Endothelial cell of umbilical vein (primary cell): Measurements from ENCODE around the gene ZNF324. TPM values are rescaled to one million over a fixed set of nuclear protein-coding genes. Genes with fewer than 3 reads are reported as not detected.
"Not testable (repeated sequence)": the region's sequence is repeated elsewhere in the genome, so short reads cannot be mapped to it uniquely, and the experiment has no call there.

Source experiments
- BruUV-seq: library from RNA; stranded (reverse); fragments of 400-500 nt; replicated peaks from 2 replicates; lab custom pipeline; 2021; lab: Mats Ljungman, UMichigan
- CTCF ChIA-PET: fragments of 300-600, 350-600 bp; sonication (Branson Sonifier 250); formaldehyde crosslinking; loops from one replicate; lab custom pipeline; 2021; ENCODE audit warnings: antibody characterized with exemption, inconsistent platforms; lab: Charles Lee
- POLR2A ChIA-PET: fragments of 300-600, 350-600 bp; sonication (Branson Sonifier 250); formaldehyde crosslinking; loops from one replicate; lab custom pipeline; 2021; ENCODE audit warnings: antibody characterized with exemption, inconsistent platforms; lab: Charles Lee
- DNase-seq: peaks from one replicate; pipeline ENCODE4 v3.0.0-alpha.2; 2011; ENCODE audit warnings: low read depth, low spot score
- FAIRE-seq: peaks from 2 replicates; lab custom pipeline; 2011; peaks lifted over from hg19 to GRCh38; lab: Jason Lieb, UNC
- H2AFZ ChIP-seq: 2 replicates; pipeline ENCODE4 v1.6.0; 2012; ENCODE audit warnings: low read depth, low read length, control low read depth, inconsistent platforms
- H3K27ac ChIP-seq: 2 replicates; pipeline ENCODE4 v1.5.1; 2011; ENCODE audit warnings: low read depth, mild to moderate bottlenecking, control low read depth, low read length, moderate library complexity; ENCODE audit not compliant: insufficient read depth
- H3K27me3 ChIP-seq, 2 experiments: 2 replicates each; pipeline versions ENCODE4 v1.6.0 to v1.6.1; 2011; ENCODE audit warnings: low read length in 2 of 2, mixed read lengths in 1 of 2; ENCODE audit not compliant: control insufficient read depth in 2 of 2, insufficient read depth in 2 of 2
- H3K36me3 ChIP-seq, 2 experiments: 2 replicates in 1 of 2; 3 replicates in 1 of 2; pipeline ENCODE4 v1.5.1; 2011; ENCODE audit warnings: low read length in 2 of 2, mild to moderate bottlenecking in 1 of 2, moderate library complexity in 1 of 2; ENCODE audit not compliant: control insufficient read depth in 2 of 2, insufficient read depth in 2 of 2; ENCODE audit errors: extremely low read depth in 1 of 2
- H3K4me1 ChIP-seq: 3 replicates; pipeline ENCODE4 v1.5.1; 2011; ENCODE audit warnings: mild to moderate bottlenecking, low read length; ENCODE audit not compliant: control insufficient read depth, insufficient read depth; ENCODE audit errors: extremely low read depth
- H3K4me2 ChIP-seq: 2 replicates; pipeline ENCODE4 v1.6.1; 2011; ENCODE audit warnings: low read length, control low read depth, mixed read lengths; ENCODE audit not compliant: insufficient read depth
- H3K4me3 ChIP-seq, 3 experiments: fragments of 200-600 bp in 1 of 3; sonication (generic), shearing (Covaris generic) in 1 of 3; replicated peaks in 1 of 3; 2 replicates each; pipeline ENCODE4 v1.5.1; 2011 to 2016; ENCODE audit warnings: control low read depth in 3 of 3, low read length in 3 of 3, mild to moderate bottlenecking in 2 of 3, inconsistent platforms in 1 of 3, low read depth in 1 of 3, moderate library complexity in 1 of 3; ENCODE audit not compliant: insufficient read depth in 1 of 3
- H3K79me2 ChIP-seq: 2 replicates; pipeline ENCODE4 v1.6.0; 2012; ENCODE audit warnings: low read length, inconsistent platforms; ENCODE audit not compliant: control insufficient read depth, insufficient read depth
- H3K9ac ChIP-seq: replicated peaks from 2 replicates; pipeline ENCODE3; 2011; ENCODE audit warnings: low read length, control low read depth; ENCODE audit not compliant: insufficient read depth; ENCODE audit errors: extremely low read depth
- H3K9me1 ChIP-seq: replicated peaks from 3 replicates; pipeline ENCODE4 v1.6.0; 2011; ENCODE audit warnings: mild to moderate bottlenecking, low read length; ENCODE audit not compliant: control insufficient read depth, insufficient read depth; ENCODE audit errors: extremely low read depth
- H3K9me3 ChIP-seq: replicated peaks from 2 replicates; pipeline ENCODE4 v1.5.1; 2012; ENCODE audit warnings: low read length, inconsistent platforms; ENCODE audit not compliant: control insufficient read depth, insufficient read depth
- H4K20me1 ChIP-seq: replicated peaks from 2 replicates; pipeline ENCODE3; 2011; ENCODE audit warnings: mild to moderate bottlenecking, low read length; ENCODE audit not compliant: control insufficient read depth, insufficient read depth; ENCODE audit errors: extremely low read depth
- CTCF ChIP-seq, 2 donors: IDR thresholded peaks; 1 replicate in 1 of 2; 2 replicates in 1 of 2; pipeline ENCODE4 v1.5.1; 2011; ENCODE audit warnings: low read length in 2 of 2, mild to moderate bottlenecking in 2 of 2, moderate library complexity in 2 of 2, control low read depth in 1 of 2, inconsistent platforms in 1 of 2, low read depth in 1 of 2; ENCODE audit not compliant: insufficient read depth in 1 of 2; ENCODE audit errors: extremely low read depth in 1 of 2
- EZH2 ChIP-seq: IDR thresholded peaks from 2 replicates; pipeline ENCODE4 v1.6.1; 2012; ENCODE audit warnings: borderline replicate concordance, low read depth, mild to moderate bottlenecking, moderate library complexity, low read length, inconsistent platforms; ENCODE audit not compliant: severe bottlenecking
- FOS ChIP-seq: IDR thresholded peaks from 2 replicates; pipeline ENCODE4 v1.6.1; 2011; ENCODE audit warnings: mild to moderate bottlenecking, low read length, moderate library complexity, borderline replicate concordance; ENCODE audit not compliant: insufficient read depth
- GATA2 ChIP-seq: IDR thresholded peaks from 2 replicates; pipeline ENCODE4 v1.7.0; 2011; ENCODE audit warnings: low read depth, mild to moderate bottlenecking, moderate library complexity, mixed read lengths, low read length; ENCODE audit not compliant: insufficient read length, insufficient read depth
- JUN ChIP-seq: IDR thresholded peaks from 2 replicates; pipeline ENCODE4 v1.6.1; 2011; ENCODE audit warnings: borderline replicate concordance, low read depth; ENCODE audit not compliant: insufficient read length, insufficient read depth
- MAX ChIP-seq: IDR thresholded peaks from 2 replicates; pipeline ENCODE4 v1.6.1; 2011; ENCODE audit not compliant: insufficient read depth, insufficient read length
- MYC ChIP-seq: IDR thresholded peaks from one replicate; pipeline ENCODE4 v1.6.1; 2011; ENCODE audit warnings: mild to moderate bottlenecking, low read depth, low read length
- POLR2A ChIP-seq: IDR thresholded peaks from 2 replicates; pipeline ENCODE4 v1.6.1; 2012; ENCODE audit warnings: low read depth, mild to moderate bottlenecking, control low read depth, low read length
- POLR2AphosphoS5 ChIP-seq: IDR thresholded peaks from 2 replicates; pipeline ENCODE4 v1.6.1; 2012; ENCODE audit warnings: low read depth, mild to moderate bottlenecking, control low read depth, low read length, moderate library complexity; ENCODE audit not compliant: insufficient read depth
- dilution Hi-C: fragments of 300-500 bp; cut with MboI; formaldehyde crosslinking; loops from one replicate; pipeline ENCODE4 v1.15.0; 2019; ENCODE audit warnings: low sequenced_read_pairs; ENCODE audit not compliant: extremely low pct_ligation_motif_present
- intact Hi-C: fragments of 100-400 bp; cut with micrococcal nuclease; formaldehyde crosslinking; loops from one replicate; pipeline ENCODE4 v1.10.0; 2022
- polyA plus RNA-seq, 4 experiments: library from polyadenylated mRNA; depleted of rRNA in 3 of 4; stranded (reverse) in 3 of 4; unstranded in 1 of 4; fragments of >200 nt; gene quantifications; 2 replicates each; pipeline versions ENCODE4 v1.2.1 to v1.2.3, GENCODE V29; 2011 to 2012; ENCODE audit warnings: missing spikeins in 1 of 4
- total RNA-seq: library from RNA; stranded (reverse); gene quantifications from 2 replicates; pipeline ENCODE4 v1.2.3, GENCODE V29; 2021

ZNF324 gene
- total and polyA plus RNA-seq, 2 donors (not counting 3 experiments of a cell fraction or from before 2014, with no cell fraction given), result 6.4 to 8.7 TPM

GRCh38 chr19:58500242-58500641 is 33.4 kb downstream of the ZNF324 start:
- peaks cover 4% of the 10 kb centered on the region for H3K4me1 ChIP-seq
- no peaks in the 10 kb centered on the region for H3K9me3 ChIP-seq
- no peak overlapping the region for H3K9ac ChIP-seq
- H3K9me1 ChIP-seq, result no peaks in the 10 kb centered on the region
- no peak overlapping the region for H3K4me3 ChIP-seq
- no peaks in the 10 kb centered on the region for H3K27me3 ChIP-seq
- BruUV-seq, result no TSS peak
- dilution Hi-C loops, result no loop called here
- ChIA-PET CTCF (interaction anchor here (1.0 to 2.1 kb wide), 2 partner anchors 14 to 20 kb away, joined by 3 to 13 read pairs; no protein-coding TSS in a partner anchor), POLR2A (no interaction called here)
- H3K36me3 ChIP-seq, result no peaks in the 10 kb centered on the region
- H3K79me2 ChIP-seq, result no peaks in the 10 kb centered on the region
- H3K27ac ChIP-seq, result no peak overlapping the region
- FAIRE-seq (no peak), DNase-seq (no peak)
- H2AFZ ChIP-seq, result no peak overlapping the region
- no peaks in the 10 kb centered on the region for H4K20me1 ChIP-seq
- no peak overlapping the region for H3K4me2 ChIP-seq
- intact Hi-C loops, result no loop called here
- TF ChIP-seq GATA2 (no peak), JUN (no peak), CTCF (IDR thresholded peaks at IDR 0.05; ENCODE audit: extremely low read depth in 1 of 2, insufficient read depth in 1 of 2, low read depth in 1 of 2, low read length in 2 of 2) (no peak), MYC (no peak), POLR2A (no peak), MAX (no peak), EZH2 (no peak), POLR2AphosphoS5 (no peak), FOS (no peak)

GRCh38 chr19:58507602-58508223 is 40.8 kb downstream of the ZNF324 start:
- DNase-seq, H3K4me2 ChIP-seq, H3K27ac ChIP-seq, dilution Hi-C loops, H3K27me3 ChIP-seq, H3K9me3 ChIP-seq, H3K79me2 ChIP-seq, H3K4me3 ChIP-seq, H4K20me1 ChIP-seq, BruUV-seq, H3K4me1 ChIP-seq, CTCF ChIA-PET, H2AFZ ChIP-seq, H3K36me3 ChIP-seq, FAIRE-seq, intact Hi-C loops, H3K9ac ChIP-seq, H3K9me1 ChIP-seq, POLR2A ChIA-PET: not testable (repeated sequence)
